ENCODE results near the gene COL13A1.

GRCh38 chr10:69853064-69853463, 51.4 kb downstream of the COL13A1 start:
- TF ChIP-seq EZH2 (IDR thresholded peaks at IDR 0.05; ENCODE audit: insufficient read depth, low read length): no peak
- TF ChIP-seq CTCF (IDR thresholded peaks at IDR 0.05; ENCODE audit: insufficient read depth, low read depth, low read length): no peak

Data from astrocyte (in vitro differentiated cells and primary cell).